GM19452 (cell line): Measurements from ENCODE around the gene SH3GL3.

Source experiments
- ATAC-seq: cut with Tn5 transposase; IDR thresholded peaks from one replicate; pipeline ENCODE4 v1.9.1; 2021; ENCODE audit not compliant: unreplicated experiment

SH3GL3 gene, protein sequence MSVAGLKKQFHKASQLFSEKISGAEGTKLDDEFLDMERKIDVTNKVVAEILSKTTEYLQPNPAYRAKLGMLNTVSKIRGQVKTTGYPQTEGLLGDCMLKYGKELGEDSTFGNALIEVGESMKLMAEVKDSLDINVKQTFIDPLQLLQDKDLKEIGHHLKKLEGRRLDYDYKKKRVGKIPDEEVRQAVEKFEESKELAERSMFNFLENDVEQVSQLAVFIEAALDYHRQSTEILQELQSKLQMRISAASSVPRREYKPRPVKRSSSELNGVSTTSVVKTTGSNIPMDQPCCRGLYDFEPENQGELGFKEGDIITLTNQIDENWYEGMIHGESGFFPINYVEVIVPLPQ

DNA sequence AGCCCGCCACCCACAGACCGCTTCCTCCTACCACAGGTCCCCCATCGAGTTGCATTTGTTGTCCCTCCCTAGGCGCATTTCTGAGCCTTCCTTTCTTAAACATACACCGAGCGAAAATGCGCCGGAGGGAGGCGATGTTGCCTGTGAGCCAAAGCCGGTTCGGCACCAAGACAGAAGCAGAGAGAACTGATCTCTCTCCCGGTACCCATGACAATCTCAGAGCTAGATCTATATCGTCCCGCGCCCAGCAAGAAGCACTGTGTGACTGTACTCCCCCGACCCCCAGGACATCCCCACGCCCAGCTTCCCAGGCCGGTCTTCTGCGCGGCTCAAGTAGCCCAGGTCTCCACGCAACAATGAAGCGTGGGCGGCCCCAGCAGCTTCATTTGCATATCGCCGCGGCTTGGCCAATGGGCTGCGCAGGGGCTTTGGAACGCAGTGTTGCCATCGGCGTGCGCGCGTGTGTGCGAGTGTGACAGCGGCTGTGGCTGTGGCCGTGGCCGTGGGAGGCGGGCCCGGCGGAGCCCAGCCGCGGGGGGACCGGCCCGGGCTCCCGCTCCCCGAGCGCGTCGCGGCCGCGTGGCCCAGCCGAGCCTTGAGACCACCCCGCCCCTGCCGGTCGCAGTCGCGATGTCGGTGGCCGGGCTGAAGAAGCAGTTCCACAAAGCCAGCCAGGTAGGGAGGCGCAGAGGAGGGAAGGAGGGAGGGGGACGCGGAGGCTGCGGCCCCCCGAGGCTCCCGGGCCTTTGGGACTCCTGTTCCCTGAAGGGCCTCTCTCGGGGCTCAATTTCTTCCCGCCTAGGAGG lies at the start of gene SH3GL3:
Gene SH3GL3 (plus strand): TSS at position 438 of the 806 bp plus-strand sequence. CDS start 193 bp downstream, at position 631.
- no peak for ATAC-seq

DNA sequence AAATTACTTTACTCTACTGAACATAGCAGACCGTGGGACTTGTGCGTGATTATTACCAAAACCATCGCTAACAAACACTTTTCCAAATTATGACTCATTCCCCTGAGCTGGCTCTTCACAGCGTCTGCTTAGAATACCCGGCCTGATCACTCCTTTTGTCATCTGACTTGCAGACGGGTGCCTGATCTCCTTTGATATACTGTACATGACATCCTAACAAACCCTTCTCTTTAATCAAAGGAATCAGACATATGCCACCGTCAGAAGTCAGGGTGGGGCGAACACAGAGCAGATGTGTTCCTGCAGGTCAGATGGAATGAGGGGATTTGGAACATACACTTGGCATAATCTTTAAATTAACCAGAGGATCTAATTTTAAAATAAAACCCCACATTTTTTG lies 48.5 kb upstream of the SH3GL3 start:
- no peak for ATAC-seq

DNA sequence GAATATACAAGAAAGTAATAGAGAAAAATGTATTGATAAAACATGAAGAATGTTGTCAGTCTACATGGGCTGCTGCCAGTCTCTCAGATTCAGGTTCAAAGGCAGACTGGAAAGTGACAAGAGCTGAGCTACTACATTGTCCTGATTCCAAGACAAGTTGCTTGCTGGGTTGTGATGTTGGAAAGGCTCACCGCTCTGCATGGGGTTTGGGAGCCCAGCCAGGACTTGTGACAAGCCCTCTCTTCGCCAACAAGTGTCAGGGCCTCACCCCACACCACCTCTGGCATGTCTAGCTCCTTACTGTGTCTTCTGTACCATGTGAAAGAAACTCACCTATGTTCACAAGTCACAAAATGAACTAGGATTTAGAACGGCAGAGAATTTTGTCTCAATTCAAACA lies 43.0 kb upstream of the SH3GL3 start:
- no peak for ATAC-seq

DNA sequence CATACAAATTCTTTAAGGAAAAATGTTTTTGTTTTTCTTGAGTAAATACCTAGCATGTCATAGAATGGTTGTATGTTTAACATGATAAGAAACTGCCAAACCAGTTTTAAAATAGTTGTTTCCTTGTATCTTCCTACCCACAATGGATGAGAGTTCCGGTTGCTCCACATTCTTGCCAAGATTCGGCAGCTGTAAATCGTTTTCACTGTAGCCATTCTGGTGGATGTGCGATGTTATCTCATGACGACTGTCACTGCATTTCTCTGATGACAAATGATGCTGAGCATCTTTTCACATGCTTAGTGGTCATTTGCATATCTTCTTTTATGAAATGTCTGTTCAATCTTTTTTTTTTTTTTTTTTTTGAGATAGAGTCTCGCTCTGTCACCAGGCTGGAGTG lies 36.6 kb upstream of the SH3GL3 start:
- ATAC-seq = no peak

DNA sequence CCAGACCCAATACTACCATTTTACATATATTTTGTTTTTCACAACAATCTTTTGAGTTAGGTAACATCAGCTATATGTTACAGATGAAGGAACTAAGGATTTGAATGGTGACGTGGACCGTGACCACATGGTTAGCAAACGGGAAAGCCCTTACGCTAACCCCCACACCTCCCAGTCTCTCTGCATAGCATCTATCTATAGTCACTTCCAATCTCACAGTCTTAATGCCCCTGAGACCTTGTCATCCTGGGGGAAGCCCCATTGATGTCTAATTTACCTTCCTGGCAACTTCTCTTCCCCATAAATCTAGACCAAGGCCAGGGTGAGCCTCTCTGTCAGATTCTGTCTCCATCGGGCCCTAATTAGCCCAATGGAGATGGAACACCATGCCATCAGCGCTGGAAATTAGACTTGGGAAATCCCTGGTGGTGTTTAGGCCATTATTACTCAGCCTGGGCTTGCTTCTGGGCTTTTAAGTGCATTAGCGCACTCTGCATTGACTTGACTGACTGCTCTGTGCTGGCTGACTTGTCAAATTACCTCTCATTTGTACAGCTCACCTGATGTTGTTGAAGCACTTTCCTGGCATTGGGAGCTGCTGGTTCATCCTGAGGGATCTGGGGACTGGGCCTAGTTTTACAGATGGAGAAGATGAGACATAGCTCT lies 34.0 kb upstream of the SH3GL3 start:
- ATAC-seq = no peak

DNA sequence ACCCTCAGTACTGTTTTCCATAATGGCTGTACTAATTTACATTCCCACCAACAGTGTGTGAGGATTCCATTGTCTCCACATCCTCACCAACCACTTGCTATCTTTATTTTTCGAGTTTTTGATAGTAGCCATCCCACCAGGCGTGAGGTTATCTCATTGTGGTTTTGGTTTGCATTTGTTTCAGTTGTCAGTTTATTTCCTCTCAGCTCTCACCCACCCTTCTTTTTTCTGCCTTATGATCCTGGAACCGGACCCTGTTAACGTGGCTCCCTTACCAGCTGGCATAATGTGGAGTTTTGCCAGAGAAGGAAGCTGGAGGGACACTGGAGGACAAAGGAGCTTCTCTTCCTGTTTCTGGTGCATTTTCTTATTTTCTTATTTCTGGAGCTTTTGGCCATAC lies 25.1 kb upstream of the SH3GL3 start:
- no peak for ATAC-seq

DNA sequence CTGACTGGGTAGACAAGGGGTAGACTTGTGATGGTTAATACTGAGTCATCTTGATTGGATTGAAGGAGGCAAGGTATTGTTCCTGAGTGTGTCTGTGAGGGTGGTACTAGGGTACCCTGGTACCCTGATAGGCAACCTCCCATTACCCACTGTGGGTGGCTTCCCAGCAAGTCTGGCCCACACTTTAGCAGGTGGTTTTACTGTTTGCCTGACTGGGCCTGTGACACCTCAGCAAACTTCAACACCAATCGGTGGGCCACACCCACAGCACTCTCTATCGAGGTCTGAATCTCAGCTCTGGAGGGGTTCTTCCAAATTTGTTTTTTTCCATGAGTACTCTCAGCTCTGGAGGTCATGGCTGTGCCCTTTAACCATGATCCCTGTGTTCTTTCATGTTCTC lies 24.6 kb upstream of the SH3GL3 start:
- no peak for ATAC-seq

DNA sequence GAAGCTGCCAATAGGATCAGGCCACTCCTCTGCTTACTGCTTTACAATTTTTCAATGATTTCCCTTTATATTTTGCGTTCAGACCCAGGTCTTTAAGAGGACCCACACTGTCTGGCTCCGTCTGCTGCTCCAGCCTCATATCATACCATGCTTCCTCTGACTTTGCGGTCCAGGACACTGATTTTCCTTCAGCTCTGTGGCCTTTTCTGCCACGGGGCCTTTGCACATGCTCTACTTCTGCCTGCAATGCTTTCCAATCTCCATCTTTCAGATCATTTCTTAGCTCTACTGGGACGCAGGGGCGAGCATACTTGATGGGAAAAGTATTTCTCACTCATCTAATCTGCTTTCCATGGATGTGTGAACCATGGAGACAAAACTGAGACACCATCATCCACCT lies 23.0 kb upstream of the SH3GL3 start:
- no peak for ATAC-seq

DNA sequence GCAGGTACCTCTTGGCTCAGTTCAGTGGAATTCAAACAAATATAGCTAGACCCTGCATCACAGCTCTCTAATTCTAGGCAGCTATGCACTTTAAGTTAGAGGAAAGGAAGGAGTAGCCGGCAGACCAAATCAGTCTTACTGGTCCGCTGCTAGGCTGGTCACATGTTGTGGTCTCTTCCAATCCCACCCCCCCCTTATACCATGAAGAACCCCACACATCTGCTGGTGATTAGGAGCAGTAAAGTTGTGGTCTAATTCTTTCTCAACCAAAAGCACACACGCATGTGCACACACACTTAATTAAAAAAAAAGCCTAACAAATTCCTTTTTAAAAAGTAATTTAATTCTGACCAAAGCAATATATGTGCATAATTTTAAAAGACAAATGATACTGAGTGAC lies 16.7 kb upstream of the SH3GL3 start:
- ATAC-seq = no peak

DNA sequence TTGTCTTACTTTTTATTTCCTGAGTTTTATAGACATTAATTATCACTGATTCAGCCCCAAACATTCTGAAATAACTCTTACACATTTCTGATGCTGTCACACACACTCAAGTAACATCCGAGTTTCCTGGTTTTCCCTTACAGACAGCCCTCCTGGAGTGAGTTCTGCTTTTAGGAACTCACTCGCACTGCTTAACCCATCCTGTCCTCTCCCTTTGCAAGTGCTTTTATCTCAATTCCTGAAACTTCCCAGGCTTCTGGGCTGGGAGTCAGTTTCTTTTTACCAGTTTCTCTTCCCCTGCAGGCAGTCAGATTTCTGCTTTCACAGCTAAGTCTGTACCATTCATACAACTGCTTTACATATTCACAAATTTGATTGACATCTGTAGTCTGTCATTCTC lies 15.6 kb upstream of the SH3GL3 start:
- no peak for ATAC-seq

DNA sequence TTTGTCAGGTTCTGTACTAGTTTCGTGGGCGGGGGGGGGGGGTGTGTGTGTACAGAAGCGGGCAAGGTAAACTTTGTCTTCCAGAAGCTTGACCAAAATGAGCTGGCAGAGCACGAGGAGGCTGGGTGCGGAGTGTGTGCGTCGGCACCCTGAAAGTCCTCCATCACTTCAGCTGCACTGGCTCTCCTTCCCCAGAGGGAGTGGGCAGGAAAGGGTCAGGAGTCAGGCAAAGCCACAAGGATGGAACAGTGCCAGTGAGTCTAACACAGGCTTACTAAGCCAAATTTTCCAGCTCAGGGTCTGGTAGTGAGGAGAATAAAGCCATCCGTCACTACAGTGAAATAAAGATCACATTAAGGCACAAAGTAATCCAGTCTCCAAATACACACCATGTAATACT lies 11.9 kb upstream of the SH3GL3 start:
- no peak for ATAC-seq

DNA sequence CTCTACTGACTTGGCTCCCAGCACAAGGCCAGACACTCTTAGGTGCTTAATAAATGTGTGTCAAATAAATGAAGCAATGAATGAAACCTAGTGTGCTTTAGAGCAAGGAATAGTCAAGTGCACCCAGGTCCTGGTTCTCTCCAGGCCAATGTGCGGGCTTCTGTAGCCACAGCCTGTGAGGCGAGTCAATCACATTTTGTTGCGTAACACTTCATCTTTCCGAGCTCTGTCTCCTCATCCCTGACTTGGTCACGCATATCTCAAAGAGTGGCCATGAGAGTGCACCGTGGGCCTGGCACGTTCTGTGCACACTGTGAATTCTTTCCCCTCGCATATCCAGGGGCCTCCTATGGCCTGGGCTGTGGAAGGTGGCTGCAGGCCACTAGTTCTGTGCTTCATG lies 11.4 kb upstream of the SH3GL3 start:
- no peak for ATAC-seq

DNA sequence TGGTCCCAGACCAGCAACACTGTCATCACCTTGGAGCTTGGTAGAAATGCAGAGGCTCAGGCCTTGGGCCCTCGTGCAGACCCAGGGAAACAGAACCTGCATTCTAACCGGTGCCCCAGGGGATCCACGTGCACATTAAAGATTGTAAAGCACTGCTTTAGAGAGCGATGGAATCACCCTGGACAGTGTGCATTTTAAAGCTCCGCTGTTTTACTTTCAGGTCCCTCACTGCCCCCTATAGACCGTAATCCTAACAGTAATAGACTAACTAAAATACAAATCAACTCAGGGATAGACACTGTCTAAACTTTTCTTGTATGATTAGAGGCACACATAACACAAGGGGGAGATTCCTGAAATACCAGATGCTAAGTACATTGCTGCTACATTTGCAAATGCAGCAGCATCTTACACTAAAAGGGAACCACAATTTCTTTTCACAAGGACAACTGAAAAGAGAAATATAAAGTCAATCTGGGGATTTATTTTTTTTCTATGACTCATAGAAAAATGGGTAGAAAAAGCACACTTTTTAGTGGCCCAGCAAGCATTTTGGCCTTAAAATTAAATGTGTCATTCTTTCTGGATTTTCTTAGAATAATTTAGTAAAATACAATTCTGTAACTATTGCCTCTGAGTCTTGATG lies 10.5 kb upstream of the SH3GL3 start:
- ATAC-seq = no peak

DNA sequence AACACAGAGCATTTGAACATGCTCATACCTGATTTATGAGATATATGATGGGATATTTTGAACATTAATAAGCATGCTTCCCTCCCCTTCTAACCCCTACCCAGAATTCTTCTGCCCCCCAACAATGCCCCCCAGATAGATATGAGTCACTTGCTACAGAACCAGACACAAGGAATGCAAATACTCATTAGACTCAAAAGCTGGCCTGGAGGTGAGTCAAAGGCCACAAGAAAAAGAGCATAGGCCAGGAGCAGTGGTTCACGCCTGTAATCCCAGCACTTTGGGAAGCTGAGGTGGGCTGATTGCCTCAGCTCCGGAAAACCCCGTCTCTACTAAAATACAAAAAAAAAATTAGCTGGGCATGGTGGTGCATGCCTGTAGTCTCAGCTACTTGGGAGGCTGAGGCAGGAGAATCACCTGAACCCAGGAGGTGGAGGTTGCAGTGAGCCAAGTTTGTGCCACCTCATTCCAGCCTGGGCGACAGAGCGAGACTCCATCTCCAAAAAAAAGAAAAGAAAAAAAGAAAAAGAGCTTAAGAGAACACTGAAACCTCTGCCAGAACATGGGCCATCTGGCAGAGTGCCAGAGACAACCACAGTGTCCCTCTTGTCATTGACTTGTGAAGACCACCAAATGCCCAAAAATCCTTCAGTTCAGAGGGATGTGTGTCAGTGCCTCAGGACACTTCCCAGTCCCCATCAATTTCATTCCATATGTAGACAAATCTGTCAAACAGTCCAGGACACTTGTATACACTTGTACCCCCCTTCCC lies 3.9 kb upstream of the SH3GL3 start:
- ATAC-seq = no peak

DNA sequence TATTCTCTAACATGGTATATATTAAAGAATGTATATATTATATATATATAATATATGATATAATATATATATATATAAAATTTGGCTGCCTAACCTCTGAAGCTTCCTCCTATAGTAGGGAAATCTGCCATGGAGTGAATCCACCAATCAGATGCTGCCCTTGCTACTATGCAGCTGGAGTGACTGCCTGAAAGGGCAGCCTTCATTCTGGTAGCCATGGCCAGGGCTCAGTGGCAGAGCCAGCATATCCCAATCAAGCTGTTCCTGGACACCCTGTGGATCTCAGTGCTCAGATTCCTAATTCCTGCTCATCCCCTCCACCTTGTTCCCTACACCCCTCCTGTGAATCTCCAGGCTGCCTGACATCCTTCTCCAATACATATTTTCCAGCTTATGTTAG lies 2.2 kb upstream of the SH3GL3 start:
- no peak for ATAC-seq

DNA sequence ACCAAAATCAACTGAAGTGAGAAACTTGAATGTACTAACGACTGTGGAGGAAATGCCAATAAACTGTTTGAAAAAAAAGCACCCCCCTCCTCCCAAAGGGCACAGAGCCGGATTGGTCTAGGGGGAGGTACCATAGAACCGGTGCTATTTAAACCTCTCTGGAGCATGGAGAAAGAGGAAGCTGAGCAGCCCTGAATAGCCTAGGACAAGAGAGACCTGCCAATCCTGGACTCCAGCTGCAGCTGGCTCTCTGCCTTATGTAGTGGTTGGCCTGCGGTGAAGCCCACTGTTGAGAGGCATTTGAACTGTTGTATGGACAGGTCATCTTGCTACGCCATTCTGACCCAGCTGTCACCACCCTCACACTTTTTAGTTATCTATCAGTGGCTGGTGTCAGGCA lies 1.5 kb upstream of the SH3GL3 start:
- ATAC-seq = no peak

DNA sequence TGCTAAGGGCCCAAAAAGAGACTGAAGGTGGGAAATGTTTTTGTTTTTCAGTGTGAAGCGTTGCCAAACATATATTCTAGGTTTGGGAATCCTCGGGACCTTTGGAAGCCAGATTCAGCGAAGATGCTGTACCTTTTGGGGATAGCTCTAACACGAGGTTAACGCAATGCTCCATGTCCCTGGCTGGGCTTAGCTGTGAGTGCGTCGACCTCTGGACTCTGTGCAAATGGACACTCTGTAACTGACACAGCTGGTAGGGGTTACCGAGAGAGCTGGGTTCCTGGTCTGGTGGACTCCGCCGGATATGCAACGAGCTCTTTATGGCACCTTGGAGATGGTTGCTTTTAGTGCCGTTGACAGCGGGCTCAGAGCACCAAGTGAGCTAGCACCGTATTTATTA lies 724 bp upstream of the SH3GL3 start:
- no peak for ATAC-seq

DNA sequence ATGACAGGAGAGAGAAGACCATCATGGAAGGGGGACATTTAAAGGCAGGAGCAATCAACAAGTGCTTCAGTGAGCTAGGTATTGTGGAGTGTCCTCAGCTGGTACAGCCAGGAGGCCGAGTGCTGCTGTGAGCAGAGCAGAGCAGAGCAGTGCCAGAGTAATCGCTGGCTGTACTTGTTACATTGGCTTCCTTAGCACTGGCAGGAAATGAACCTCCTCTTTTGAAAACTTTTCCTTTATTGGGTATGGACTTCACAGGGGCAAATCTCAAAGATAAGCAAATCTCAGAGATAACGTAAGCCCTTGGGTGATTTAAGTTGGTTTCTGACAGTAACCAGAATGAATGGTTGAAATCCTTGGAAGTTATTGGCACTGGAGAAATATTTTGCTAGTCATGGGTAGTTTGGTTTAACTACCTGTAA lies 2.1 kb downstream of the SH3GL3 start:
- ATAC-seq = no peak

DNA sequence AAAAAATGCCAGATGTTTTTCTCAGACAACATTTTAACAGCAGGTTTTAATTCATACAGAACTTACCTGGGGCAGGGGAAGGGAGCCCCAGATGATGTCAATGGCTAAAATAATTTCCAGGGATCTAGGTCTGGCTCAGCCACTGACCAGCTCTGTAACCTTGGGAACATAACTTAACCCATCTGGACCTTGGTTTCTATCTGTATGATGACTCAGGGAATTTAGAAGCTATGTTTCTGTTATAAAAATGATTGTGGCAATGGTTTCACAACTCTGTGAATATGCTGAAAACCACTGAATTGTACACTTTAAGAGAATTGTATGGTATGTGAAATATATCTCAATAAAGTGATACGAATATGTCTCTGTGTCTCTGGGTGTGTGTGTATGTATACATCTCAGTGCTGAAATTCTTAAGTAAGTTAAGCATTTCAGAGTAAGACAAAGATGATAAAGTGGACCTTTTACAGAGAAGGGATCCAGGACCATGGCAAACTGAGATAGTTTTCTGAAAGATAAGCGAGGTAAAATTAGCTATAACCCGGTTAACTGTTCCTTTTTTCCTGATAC lies 2.9 kb downstream of the SH3GL3 start:
- ATAC-seq = no peak

DNA sequence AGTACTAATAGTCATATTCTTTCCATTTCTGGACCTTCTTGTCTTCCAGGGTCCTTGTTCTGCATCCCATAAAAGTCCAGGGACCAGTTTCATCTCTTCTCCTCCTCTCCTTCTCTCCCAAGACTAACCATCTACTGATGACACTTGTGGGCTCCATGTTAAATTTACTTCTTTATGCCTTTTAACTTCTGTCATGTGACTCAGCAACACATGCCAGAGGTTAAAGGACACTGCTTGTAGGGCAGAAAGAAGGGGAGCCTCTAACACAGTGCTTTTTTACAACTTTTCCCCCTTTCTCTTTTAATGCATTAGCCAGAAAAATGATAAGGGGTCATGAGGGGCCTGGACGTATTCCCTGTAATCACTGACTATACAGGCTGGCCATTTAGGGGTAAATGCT lies 10.0 kb downstream of the SH3GL3 start:
- ATAC-seq = no peak
